ENCODE results near the gene PSMA5.
"Not testable (repeated sequence)": the region's sequence is repeated elsewhere in the genome, so short reads cannot be mapped to it uniquely, and the experiment has no call there.

Gene PSMA5

DNA sequence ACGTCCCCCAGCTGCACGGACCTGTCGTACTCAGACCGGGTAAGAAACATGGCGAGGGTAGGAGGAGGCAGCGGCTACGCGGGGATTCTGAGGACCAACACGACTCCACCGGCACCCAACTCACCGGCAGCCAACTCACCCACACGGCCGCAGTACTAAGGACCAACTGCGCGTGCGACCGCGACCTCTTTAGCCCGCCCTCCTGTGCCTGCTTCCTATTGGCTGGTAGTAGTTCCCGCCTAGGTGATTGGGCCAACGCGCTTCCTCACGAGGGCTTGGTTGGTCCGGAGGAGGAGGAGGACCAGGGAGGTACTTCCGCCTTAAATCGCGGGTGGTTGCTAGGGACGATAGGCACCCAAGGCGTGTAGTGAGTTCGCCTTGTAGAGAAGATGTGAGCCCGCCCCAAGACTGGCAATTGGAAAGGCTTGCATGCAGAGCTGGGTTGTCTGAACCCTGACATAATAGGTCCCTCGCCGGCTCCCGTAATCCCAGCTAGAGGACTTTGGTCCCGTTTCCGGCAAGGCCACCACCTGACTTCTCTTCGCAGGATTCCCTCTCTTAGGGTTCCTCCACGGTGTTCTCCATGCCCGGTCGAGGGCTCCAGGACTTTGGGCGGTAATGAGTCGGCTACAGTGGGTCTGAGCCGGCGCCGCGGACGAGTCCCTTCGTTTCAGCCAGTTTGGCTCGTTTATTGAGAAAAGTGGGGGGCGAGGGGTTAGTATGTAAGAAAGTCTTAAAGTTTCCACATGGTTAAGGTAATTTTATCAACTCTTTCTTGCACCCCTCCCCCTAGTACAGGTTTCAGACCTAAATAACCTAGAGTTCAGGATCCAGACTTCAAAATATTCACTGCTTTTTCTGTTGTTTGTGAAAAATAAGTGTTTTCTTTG is at the start of gene PSMA5:
TSS of gene PSMA5 (minus strand) at position 168 of the 890 bp plus-strand sequence. CDS start at position 50, 118 bp downstream.
- peak; percentile 98 for DNase-seq

DNA sequence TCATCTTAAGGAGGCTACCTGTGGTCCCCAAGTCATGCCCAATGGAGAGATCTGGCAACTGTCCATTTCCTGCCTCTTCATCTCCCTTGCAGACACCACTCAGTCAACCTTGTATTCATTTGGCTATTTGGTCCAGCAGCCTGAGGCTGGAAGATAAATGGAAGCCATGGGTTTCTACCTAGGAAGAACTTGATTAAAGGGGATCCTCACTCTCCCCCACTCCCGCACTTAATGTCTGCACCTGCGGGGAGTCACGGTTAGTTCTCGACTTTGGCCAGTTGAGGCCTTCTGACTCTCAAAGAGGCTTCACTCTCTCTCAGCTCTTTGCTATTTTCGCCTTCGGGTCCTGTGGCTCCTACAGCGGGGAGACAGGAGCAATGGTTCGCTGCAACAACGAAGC is 49.0 kb upstream of the PSMA5 start:
- DNase-seq, result no peak

DNA sequence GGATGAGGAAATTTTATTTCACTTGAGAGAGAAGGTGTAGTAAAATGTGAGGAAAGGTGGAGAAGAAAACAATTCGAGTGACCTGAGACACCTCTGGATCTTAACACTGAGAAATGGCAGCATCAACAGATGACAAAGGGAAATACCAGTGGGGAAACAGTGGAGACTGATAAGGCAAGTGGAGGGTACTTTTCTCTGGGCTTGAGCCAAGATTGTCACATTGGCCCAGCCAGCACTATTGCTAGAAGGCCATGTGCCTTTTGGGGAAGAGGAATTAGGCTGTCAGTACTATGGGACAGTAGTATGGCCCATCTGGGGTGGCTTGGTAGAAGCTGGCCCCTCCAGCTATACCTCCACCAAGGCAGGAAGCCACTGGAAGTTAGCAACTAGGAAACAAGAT is 48.4 kb upstream of the PSMA5 start:
- DNase-seq, result no peak

DNA sequence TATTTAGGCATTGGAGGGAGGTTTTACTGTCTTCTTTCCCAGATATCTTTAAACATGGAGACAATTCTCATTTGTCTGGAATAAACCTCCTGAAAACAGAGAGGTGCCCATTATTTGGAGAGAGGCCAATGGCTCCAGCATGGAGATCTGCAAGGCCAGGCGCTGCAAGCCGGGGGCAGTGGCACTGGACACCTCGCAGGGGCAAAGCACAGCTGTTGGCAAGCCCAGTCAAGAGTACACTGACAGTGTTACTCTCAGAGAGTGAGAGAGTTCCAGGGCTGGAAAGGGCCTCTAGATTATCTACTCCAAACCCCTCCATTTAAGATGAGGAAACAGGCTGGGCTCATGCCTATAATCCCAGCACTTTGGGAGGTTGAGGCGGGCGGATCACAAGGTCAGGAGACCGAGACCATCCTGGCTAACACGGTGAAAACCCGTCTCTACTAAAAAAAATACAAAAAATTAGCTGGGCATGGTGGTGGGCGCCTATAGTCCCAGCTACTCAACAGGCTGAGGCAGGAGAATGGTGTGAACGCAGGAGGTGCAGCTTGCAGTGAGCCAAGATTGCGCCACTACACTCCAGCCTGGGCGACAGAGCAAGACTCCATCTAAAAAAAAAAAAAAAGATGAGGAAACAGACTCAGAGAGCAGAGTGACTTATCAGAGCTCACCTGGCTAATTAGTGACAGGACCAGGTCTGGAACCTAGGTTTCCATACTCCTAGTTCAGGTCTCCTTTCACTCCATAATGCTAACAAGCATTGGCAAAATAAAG is 47.2 kb upstream of the PSMA5 start:
- not testable (repeated sequence) for DNase-seq

DNA sequence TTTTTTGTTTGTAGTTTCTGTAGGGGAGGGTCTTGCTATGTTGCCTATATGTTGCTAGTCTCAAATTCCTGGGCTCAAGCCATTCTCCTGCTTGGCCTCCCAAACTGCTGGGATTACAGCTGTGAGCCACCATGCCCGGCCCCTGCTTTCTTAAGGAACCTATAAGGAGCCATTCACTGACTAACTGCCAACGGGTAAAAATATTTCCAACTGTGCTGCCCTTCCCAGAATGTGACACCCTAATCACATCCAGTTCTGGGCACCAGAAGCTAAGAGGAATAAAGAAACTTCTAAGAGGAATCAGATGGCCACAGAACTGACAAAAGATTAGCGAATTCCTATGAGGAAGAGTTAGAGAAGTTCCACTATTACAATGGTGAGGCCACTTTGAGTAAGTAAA is 46.5 kb upstream of the PSMA5 start:
- DNase-seq, result no peak

DNA sequence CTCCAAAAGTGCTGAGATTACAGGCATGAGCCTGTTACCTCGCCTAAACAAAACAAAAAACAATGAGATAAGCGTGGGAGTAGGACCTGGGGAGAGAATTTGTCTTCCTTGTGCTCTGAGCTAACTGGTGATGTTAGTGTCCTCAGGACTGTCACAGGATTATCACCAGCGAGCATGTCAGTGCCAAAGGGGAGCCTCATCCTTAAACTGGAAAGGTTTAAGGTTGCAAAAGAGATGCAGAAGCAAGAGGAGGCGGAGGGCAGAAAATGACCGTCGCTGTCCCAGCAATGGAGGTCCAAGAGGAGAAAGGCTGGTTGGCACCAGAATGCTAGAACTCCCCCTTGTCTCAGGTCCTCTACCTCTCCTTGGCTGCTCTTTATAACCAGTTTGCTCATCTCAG is 44.0 kb upstream of the PSMA5 start:
- DNase-seq, result no peak

DNA sequence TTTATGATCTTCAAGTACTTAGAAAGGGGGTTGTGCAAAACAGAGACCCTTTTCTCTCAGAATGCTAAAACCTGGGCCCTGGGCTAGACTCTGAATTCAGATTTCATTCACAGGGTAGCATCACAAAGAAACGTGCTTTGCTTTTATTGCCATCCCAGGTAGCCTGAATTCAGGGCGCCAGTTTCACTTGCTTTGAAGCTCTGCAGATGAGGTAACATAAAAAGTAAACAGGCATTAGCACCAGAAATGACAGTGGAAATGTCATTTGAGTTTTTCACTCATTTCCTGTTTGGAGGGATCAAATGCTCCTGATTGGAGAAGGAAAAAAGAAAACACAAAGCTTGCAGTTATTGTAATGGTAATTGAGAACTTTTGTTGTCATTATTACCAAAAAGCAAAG is 42.7 kb upstream of the PSMA5 start:
- DNase-seq, result no peak

DNA sequence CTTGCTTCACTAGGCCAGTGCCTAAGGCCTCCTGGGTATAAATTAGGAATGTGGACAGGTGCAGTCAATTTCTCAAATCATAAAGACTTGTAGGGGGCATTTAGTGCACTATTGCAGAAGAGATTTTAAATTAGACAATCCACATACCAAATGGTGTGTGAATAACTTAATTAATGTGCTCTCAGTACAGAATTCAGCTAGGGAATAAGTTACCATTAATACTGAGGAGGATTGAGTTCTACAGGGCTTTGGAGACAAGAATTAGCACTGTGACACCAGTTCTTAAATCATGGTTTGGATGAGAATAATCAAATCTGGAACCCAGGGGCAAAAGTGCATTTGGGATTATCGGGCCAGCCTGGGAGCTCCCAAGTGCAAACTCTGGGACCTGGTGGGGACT is 41.8 kb upstream of the PSMA5 start:
- no peak for DNase-seq

DNA sequence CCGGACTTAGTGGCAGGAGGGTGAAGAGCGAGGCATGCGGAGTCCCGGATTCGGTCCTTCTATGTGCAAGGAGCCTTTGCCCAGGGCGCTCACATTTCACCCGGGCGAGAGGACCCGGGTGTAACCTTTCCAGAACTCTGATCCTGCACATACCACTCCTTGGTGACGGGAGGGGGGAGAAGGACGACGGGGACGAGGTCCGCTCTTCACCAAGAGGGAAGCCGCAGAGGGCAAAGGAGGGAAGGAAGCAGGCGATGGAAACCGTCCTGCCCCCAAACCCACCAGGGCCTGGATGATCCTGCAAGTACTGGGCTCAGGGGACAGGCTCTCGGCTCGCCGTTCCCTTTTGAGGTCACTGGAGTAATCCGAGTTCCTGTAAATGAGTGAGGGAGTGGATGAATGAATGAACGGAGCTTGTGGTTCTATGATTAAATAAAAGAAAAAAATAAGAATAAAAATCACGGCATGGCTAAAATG is 41.1 kb upstream of the PSMA5 start:
- DNase-seq, result no peak

DNA sequence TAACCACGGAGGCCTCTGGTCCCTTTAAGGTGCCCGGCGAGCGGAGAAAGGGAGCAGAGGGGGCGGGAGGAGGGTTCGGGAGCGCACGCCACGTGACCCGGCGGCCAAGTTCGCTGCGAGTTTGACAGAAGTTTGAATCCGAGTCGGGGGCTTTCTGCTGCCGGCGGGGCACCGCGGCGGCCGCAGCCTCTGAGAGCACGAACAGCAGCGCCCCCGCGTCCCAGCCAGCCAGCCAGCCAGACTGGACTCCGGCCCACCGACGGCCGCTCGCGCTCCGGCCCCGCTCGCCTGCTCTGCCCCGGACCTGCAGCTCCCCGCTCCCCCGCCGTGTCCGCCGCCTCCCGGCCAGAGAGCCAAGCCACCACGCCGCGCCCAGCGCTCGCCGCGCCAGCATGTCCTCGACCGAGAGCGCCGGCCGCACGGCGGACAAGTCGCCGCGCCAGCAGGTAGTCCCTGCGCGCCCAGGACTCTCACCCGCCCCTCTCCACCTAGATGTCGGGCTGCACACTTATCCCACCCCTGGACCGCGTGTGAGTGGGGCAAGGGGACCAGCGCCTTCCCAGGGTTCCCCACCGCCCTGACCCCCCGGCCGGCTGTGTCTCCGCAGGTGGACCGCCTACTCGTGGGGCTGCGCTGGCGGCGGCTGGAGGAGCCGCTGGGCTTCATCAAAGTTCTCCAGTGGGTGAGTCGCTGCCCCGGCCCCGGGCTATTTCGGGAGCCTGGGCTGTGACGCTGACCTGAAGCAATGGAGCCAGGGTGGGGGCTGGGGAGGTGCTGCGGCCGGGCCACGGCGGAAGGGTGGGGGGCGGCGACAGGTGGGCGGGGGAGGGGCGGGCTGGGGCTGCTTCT is 40.4 kb upstream of the PSMA5 start, which contains the start of gene SYPL2:
TSS of gene SYPL2 (plus strand) at position 95 of the 849 bp plus-strand sequence. CDS start at position 393, 298 bp downstream.
- DNase-seq, result no peak

DNA sequence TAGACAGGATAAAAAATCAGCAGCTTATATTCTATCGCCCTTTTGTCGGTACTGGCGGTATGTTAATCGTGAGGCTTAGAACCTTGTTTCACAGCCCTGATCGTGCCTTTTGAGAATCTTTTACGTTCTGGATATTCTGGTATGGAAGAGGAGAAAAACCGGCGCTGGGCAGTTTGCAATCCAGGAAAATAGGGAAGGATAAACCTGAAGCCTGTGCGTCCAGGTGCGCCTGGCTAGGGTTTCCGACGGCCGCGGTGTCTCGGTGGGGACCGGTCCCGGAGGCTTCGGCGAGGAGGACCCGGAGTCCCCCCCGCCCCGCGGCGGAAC is 39.8 kb upstream of the PSMA5 start:
- no peak for DNase-seq

DNA sequence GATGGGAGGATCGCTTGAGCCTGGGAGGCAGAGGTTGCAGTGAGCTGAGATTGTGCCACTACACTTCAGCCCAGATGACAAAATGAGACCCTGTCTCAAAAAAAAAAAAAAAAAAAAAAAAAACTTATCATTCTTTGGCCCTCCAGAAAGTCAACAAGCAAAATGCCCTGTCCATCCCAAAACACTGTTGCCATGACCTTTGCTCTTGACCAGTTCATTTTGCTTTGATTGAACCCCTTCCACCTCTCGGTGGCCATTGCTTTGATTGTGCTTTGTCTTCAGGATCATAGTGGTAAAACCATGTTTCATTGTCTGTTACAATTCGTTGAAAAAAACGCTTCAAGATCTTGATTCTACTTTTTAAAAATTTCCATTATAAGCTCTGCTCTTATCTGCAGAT is 31.6 kb upstream of the PSMA5 start:
- DNase-seq, result no peak

DNA sequence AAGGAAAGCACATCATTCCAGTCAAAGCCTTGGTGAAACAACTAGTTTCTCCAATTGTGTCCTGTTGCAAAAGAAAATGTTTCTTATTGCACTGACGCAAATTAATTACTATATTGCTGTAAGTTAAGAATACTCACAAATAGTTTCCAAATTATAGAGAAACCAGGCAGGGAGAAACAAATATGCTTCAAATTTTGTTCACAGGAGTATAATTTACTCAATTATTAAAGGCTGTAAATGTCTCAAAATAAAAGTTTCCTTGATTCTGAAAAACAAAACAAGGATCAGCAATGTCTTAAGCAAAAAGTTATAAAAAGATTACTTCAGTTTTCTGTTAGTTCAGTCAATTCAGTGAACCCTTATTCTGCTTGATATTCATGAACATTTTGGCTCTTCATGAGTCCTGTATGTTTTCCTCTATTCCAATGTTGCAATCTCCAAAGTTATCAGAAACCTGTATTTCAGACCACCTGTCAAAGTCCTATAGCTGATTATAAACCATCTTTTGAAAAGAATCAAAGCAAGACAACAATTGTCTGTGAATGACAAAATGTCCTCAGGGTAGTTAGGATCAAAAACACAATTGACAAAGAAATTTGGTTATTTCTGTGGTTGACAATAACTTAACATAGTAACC is 28.4 kb upstream of the PSMA5 start:
- DNase-seq, result no peak

DNA sequence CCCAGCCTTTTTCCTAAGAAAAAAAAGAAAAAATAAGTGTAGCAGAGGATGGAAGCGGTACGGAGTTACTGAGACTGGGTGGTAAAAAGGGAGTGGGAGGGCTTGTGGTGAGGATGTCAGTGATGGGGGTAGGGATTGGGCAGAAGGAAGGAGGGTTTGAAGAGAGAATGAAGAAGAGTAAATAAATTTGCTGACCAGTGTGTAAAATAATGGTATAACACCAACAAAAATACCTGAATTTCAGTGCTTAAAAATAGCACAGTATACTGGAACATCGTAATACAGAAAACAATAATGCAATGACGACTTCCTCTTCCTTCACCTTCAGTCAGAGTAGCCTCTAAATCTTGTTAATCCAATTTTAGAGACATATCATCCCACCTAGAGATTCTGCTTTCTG is 21.3 kb upstream of the PSMA5 start:
- no peak for DNase-seq

DNA sequence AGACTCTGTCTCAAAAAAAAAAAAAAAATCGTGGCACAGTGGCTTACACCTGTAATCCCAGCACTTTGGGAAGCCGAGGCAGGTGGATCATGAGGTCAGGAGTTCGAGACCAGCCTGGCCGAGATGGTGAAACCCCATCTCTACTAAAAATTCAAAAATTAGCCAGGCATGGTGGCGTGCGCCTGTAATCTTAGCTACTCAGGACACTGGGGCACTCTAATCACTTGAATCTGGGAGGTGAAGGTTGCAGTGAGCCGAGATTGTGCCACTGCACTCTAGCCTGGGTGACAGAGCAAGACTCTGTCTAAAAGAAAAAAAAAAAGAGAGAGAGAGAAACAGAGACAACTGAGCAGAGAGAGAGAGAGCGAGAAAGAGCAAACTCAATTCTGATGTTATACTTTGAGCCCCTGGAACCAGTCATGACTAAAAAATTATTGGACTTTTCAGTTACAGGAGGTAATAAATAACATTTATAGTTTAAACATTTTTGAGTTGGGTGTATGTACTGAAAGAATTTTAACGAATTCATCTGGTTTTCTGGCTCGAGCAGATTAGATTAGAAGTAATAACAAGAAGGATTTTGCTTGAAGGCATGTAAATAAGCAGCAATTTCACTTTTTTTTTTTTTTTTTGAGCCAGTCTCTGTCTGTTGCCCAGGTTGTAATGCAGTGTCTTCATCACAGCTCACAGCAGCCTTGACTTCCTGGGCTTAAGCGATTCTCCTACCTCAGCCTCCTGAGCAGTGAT is 19.9 kb upstream of the PSMA5 start:
- DNase-seq, result not testable (repeated sequence)

DNA sequence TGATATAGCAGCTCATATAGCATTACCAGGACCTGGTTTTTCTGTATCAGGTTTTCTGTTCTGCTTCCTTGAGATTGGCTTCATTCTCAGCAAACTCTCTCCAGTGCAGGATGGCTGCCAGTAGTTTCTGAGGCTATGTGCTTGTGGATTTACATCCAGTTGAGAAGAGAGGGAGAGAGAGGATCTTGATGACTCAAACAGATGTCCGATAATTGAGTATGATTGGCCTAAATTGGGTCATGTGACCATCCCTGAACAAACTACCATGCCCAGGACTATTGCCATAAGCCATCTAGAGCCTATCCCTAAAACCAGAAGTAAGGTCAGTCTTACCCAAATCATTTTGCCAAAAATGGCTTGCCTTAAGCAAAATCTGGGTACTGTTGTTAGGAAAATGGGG is 18.1 kb upstream of the PSMA5 start:
- no peak for DNase-seq

DNA sequence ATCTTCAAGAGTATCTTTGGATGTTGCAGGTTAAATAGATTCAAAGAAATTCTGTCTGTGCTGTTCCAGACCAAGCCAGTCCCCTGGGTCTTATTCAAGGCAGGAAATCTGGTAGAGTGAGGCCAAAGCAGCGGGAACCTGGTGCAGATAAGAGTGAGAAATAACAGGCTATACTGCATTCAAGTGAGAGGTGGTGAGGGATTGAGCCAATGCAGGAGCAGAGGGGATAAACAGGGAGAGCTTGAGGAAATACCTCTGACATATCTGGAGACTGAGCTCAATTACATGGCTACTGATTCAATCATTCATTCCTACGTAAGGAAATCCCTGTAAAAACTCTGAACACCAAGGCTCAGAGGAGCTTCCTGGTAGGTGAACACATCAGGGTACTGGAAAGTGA is 17.2 kb upstream of the PSMA5 start:
- no peak for DNase-seq

DNA sequence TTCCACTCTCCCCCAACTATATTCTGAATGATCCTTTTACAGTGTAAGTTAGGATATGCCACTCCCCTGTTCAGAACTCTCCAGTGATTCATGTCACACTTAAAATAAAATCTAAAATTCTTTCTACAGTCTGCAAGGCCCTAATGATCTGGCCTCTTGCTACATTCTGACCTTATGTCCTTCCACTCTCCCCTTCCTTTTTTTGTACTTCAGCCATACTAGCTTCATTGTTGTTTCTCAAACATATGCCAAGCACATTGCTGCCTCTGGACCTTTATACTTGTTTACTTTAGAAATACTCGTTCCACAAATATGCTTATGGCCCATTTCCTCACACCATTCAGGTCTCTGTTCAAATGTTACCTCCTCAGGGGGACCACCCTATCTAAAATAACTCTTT is 14.8 kb upstream of the PSMA5 start:
- no peak for DNase-seq

DNA sequence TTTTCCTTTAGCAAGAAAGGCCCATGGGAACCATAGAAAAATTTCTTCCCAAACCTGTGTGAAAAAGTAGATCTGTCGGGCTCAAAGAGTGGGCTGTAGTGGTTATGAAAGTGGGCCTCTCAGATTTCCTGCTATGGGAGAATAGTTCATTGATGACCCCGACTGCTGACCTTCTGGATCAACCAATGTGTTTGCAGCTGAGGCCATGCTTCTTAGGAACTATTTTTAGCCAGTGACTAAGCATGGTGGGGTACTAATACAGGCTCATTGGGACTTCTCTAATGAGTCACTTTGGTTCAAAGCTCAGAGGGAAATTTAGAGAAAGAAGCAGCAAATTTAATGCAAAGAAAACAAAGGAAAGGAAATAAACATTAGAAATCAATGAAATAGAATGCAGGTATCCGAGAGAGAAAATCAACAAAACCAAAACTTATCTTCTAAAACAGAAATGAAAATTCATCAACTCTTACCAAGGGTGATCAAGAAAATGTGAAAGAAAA is 12.6 kb upstream of the PSMA5 start:
- no peak for DNase-seq

DNA sequence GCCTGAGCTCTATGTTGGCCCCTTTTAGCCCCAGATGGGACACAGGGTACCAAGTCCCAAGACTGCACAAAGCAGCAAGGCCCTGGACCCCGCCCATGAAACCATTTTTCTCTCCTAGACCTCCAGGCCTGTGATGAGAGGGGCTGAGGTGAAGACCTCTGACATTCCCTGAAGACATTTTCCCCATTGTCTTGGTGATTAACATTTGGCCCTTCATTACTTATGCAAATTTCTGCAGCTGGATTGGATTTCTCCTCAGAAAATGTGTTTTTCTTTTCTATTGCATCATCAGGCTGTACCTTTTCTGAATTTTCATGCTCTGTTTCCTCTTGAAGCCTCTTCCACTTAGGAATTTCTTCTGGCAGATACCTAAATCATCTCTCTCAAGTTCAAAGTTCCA is 8.2 kb upstream of the PSMA5 start:
- DNase-seq, result no peak

DNA sequence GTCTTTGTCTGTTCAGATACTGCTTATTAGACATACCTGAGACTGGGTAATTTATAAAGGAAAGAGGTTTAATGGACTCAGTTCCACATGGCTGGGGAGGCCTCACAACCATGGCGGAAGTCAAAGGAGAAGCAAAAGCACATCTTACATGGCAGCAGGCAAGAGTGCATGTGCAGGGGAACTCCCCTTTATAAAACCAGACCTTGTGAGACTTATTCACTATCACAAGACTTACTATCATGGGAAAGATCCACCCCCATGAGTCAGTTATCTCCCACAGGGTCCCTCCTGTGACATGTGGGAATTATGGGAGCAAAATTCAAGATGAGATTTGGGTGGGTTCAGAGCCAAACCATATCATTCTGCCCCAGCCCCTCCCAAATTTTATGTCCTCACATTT is 7.1 kb upstream of the PSMA5 start:
- no peak for DNase-seq

DNA sequence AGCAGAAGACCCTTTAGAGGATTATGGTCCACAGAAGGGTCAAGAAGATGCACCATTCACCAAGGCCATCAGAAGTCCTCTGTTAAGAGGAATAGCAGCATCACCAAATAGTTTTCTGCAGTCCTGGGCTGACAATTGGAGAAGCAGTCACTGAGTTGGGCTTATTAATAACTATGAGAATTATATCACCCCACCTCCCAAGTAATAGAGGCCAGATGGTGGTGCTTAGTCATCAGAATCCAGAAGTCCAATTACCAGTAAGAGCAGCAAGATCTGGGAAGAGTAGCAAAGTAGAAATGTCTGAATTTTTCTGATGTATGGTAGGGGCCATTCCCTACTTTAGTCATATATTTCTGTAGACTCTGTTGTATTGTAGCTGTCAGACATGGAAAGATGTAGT is 6.1 kb upstream of the PSMA5 start:
- peak; percentile 57 for DNase-seq

All from NCI-H446 treated with DMSO at 0.1 percent for 48 hours (cell line).